GM12891 (cell line): ENCODE measurements around the gene BTBD1.

Experiments used
- DNase-seq: peaks from one replicate; pipeline ENCODE4 v3.0.0; 2011; ENCODE audit warnings: low spot score; ENCODE audit not compliant: insufficient read length
- FAIRE-seq: peaks from 2 replicates; lab custom pipeline; 2011; peaks lifted over from hg19 to GRCh38; lab: Jason Lieb, UNC
- PAX5 ChIP-seq: IDR thresholded peaks from 2 replicates; pipeline ENCODE4 v1.6.1; 2011; ENCODE audit warnings: low read length, moderate library complexity, mild to moderate bottlenecking; ENCODE audit not compliant: insufficient read depth, severe bottlenecking
- POLR2A ChIP-seq: IDR thresholded peaks from 2 replicates; pipeline ENCODE4 v1.6.1; 2011; ENCODE audit warnings: low read depth, low read length, control low read depth
- POLR2AphosphoS5 ChIP-seq: IDR thresholded peaks from 2 replicates; pipeline ENCODE4 v1.6.1; 2011; ENCODE audit warnings: low read depth, low read length, control low read depth
- POU2F2 ChIP-seq: IDR thresholded peaks from 2 replicates; pipeline ENCODE4 v1.6.1; 2011; ENCODE audit warnings: low read depth, mild to moderate bottlenecking, control low read depth, low read length, moderate library complexity
- SPI1 ChIP-seq: IDR thresholded peaks from 2 replicates; pipeline ENCODE4 v1.6.1; 2011; ENCODE audit warnings: low read depth, low read length, control low read depth
- TAF1 ChIP-seq: IDR thresholded peaks from 2 replicates; pipeline ENCODE4 v1.6.1; 2011; ENCODE audit warnings: low read depth, low read length, control low read depth

BTBD1 gene

DNA sequence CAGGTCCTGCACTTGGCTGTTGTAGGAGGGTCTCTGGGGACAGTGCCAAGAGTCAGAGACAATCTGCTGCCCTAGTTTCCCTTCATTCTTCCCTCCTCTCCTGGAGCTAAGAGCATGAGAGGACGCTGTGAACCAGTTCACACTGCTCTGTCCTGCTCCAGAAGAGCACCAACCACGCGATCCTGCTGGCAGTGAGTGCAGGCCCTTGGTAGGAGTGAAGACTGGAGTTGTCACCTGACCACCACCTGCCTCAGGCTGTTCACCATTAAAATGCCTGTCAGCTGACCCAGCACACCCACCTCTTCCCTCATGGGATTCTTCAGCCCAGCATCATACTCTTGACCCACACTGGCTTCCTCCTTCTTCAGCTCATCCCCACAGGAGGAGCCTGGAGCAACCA is 43.3 kb upstream of the BTBD1 start:
- no peak for FAIRE-seq
- DNase-seq, result no peak
- no peak for TF ChIP-seq PAX5
- no peak for TF ChIP-seq POLR2AphosphoS5
- TF ChIP-seq POU2F2, result no peak
- no peak for TF ChIP-seq POLR2A
- no peak for TF ChIP-seq TAF1
- no peak for TF ChIP-seq SPI1

GRCh38 chr15:83109532-83109931 is 42.5 kb upstream of the BTBD1 start:
- DNase-seq (no peak), FAIRE-seq (no peak)

DNA sequence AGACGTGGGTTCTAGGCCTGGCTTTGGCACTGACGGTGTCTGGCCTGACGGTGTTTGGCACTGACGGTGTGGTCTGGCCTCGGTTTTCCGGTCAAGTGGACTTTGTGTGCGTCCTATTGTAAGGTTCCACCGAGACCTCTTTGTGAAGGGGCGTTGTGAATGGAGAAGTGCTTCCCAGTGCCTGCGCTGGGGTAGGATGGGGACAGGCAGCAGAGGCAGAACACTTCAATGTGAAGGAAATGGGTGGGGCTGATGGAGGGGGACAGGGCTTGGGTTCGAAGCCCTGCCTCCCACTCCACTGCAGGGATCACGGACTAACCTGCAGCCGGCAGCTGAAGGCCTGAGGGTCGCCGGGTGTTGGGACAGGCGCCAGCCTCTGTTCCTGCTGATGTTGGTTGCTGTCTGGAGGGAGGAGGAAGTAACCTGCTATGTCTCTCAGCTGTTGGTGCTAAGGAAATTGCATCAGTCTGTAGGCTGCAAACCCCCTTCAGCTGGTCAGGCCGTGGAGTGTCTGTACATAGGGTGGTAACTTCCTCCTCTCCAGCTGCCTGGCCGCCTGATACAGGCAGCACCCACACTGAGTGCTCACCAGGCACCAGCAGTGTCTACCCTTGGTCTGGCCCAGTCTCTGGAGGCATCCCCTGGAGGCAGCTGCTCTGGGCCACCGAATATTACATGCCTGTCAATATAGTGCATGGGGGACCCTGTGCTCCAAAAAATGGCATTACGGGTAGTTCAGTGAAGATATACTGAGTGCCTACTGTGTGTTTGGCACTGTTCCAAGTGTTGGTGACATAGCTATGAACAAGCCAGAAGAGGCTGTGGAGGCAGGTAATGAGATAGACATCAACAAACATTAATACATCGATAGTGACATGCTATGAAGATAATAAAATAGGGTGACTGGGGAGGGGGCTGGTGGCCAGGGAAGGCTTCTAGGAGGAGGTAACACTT is 41.5 kb upstream of the BTBD1 start:
- no peak for TF ChIP-seq TAF1
- no peak for TF ChIP-seq POLR2A
- TF ChIP-seq POU2F2, result no peak
- no peak for TF ChIP-seq PAX5
- TF ChIP-seq POLR2AphosphoS5, result no peak
- no peak for TF ChIP-seq SPI1
- FAIRE-seq (peak; percentile 98), DNase-seq (peak; percentile 59)

More at GRCh38 chr15:83109532-83109931, 42.5 kb upstream of the BTBD1 start:
- no peak for TF ChIP-seq SPI1
- no peak for TF ChIP-seq PAX5
- TF ChIP-seq POLR2A, result no peak
- TF ChIP-seq POLR2AphosphoS5, result no peak
- TF ChIP-seq POU2F2, result no peak
- no peak for TF ChIP-seq TAF1

DNA sequence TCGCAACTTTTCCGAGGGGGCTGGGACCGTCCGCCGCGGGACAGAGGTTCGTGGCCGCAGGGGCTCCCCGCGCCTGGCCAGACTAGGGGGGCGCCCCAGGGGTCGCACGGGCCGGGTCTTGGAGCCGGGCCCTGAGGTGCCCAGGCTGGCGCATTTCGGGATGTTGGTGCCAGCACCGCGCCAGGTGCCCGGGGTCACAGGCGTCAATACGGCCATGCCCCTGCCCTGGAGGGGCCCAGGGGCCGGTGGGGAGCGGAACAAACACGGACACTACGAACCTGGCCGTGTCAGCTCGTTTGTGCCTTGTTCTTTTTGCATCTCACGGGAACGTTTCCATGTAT is 40.8 kb upstream of the BTBD1 start:
- FAIRE-seq (no peak), DNase-seq (no peak)
- TF ChIP-seq TAF1 (no peak), PAX5 (no peak), POLR2AphosphoS5 (no peak), POU2F2 (no peak), POLR2A (no peak), SPI1 (no peak)

GRCh38 chr15:83106994-83107840 is 40.2 kb upstream of the BTBD1 start, which contains the start of gene TM6SF1:
Gene TM6SF1, plus strand, starts transcription at chr15:83107645. Its CDS starts 36 bp downstream, at chr15:83107681.
- FAIRE-seq (peak; percentile 88), DNase-seq (peak; percentile 52)
- TF ChIP-seq POLR2A (no peak), POLR2AphosphoS5 (no peak), POU2F2 (no peak), PAX5 (no peak), TAF1 (no peak), SPI1 (no peak; the same call in 1 of the 2 replicates)

DNA sequence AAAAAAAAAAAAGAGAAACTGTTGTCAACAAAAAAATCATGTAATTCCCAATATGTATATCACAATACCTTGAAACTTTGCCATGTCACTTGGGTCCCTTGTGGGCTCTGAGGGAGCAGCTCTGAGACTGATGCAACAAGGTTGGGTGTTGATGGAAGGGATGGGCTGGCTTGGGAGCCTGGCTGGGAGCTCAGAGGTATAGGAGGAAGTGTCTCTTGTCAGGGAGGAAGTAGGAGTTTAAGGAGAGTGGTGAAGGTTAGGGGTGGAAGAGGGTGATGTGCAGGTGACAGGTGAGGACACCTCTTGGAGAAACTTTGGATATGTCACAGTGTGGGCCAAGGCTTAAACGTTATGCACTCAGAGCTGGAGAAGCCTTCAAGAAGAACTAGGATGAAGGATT is 38.4 kb upstream of the BTBD1 start:
- no peak for DNase-seq

DNA sequence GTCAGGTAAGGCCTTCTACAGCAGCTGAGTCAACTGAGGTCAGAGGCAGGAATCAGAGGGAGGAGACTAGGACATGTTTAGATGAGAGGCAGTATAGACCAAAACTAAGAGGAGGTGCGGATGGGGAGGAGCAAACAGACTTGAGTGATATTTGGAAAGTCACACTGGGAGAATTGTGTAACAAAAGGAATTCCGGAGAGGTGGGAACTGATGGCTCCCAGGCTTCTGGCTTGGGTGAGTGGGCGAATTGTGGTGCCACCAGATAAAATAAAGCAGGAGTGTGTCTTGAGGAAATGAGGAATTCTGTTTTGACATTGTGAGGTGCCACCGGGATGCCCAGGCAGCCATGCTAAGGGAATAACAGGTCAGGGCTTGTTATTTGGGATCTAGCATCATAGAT is 37.1 kb upstream of the BTBD1 start:
- TF ChIP-seq TAF1, result no peak
- FAIRE-seq, result no peak
- no peak for DNase-seq

More for the DNA sequence above, 38.4 kb upstream of the BTBD1 start:
- FAIRE-seq, result no peak
- TF ChIP-seq TAF1 (no peak), PAX5 (no peak), SPI1 (no peak), POLR2A (no peak), POU2F2 (no peak), POLR2AphosphoS5 (no peak)

DNA sequence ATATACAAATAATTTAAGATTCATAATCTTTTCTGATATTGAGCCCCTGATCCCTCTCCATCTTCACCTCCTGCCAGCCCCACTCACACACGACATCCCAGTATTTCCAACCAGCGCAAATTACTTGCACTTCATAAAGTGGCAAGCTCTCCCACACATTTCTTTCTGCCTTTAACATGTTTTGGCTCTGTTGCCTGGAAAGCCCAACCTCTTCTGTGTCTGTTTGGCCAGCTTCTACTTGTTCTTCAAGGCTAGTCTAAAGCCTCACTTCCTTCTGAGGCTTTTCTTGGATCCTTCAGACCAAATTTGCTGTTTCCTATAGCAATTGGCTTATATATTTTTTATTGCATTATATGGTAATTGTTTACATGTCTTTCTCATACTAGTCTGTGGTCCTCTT is 35.3 kb upstream of the BTBD1 start:
- no peak for FAIRE-seq
- DNase-seq, result no peak
- TF ChIP-seq TAF1, result no peak

DNA sequence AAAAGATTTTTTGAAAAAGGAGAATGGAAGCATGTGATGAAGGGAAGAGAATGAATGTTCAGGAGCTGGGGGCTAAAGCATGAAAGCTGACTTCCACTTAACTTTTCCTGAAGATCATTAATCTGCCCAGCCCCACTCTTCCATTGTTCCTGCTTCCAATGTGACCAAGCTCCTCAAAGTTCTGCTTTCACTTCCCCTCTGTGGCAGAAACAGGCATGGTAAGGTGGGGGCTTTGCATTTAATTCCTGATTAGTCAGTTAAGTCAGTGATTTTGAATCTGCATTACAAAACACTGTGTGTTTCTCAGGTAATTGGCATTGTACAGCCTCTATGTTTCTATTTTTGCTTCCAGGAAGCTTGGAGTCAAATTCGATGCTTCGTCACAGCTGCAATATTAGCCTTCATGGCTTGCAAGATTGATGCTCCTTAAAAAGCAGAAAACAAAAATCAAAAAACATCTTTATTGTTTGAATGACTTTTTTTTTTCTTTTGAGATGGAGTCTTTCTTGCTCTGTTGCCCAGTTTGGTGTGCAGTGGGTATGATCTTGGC is 33.1 kb upstream of the BTBD1 start:
- FAIRE-seq, result no peak
- TF ChIP-seq TAF1, result no peak
- peak; percentile 84 for TF ChIP-seq SPI1
- TF ChIP-seq POLR2AphosphoS5, result no peak
- no peak for DNase-seq
